GM18526 (cell line): ENCODE data around the gene CHRM2.

ENCODE experiments used
- POLR2A ChIP-seq: IDR thresholded peaks from 3 replicates; pipeline ENCODE4 v1.6.1; 2011; ENCODE audit not compliant: insufficient read length; ENCODE audit errors: extremely low read depth

The CHRM2 gene

DNA sequence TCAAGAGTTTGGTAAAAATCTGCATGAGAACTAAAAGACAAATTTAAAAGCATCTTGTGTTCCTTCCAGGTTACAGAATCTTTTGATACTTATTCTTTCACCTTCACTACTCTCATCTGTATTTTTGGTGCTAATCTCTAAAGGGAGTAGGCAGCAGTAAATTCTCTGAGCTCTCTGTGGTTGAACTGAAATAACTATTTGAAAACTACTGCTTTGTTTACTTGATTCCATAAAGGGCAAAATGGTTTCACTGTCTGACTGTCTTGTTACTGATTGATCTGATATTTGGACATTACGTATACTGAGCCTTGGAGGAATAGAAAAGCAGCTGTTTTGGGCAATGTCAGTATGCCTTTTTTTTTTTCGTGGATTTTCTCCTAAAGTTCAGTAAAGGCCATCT, 103.3 kb downstream of the CHRM2 start:
- no peak for TF ChIP-seq POLR2A

DNA sequence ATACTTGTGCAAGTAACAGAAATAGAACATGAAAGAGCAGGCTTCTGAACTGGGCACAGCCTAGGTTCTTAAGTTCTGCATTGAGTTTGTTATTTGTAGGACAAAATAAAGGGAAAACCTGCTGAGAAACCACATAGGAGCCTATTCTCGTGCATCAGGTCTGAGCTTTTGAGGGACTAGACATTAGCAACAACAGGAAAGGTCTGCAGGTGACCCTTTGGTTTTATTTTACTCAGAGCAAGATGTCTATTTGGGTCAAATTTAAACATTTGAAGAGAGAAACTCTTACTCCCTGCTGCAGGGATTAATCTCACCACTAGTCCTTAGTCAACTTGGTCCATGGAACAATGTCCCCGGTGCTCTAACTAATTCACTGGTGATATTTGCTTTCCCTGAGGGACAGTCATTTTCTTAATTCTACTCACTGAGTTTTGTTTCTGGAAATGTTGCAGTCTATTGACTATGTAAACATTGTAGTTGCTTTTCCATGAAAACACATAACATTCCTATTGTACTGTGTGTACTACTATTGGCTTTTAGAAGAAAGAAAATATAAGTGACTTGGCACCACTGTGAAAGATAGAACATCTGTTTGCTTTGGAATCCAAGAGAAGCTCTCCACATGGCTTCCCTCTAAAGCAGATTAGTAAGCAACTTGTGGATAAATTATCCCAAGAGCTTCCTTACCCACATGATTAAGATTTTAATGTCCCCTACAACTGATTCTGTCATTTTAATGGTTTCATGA, 108.2 kb downstream of the CHRM2 start:
- no peak for TF ChIP-seq POLR2A

DNA sequence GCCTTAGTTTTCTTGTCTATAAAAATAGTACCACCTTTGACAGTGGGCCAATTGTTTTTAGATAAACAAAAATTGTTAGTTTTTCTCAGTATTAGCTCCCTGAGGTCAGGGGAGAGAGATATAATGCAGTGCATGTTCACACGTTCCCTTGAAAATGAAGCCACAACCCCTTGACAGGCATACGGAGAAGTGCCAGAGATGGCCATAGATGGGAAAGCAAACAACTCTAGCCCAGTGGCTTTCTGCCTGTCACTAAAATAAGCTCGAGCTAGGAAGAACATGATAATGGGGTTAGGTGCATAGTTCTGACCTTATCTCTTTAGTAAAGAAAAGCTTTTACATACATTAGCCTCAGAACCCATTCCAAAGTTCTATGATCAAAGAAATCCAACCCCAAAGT, 124.9 kb downstream of the CHRM2 start:
- TF ChIP-seq POLR2A, result no peak

DNA sequence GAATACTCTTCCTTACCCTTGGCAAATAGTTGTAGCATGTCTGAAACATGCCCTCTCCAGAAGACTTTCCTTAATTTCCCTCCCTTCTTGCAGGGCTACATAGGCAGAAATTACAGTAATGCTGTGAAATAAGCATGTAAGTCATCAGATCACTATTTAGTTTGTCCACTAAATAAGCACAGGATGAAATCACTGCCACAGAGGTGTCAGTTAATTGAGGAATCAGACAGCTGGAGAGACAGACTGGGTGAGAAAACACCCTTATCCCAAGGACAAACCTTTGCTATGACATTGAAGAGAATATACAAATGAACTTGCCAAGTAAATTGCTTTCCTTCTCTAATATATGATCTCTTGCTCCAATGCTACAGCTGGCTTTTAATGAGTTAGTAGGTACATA, 129.3 kb downstream of the CHRM2 start:
- TF ChIP-seq POLR2A, result no peak

DNA sequence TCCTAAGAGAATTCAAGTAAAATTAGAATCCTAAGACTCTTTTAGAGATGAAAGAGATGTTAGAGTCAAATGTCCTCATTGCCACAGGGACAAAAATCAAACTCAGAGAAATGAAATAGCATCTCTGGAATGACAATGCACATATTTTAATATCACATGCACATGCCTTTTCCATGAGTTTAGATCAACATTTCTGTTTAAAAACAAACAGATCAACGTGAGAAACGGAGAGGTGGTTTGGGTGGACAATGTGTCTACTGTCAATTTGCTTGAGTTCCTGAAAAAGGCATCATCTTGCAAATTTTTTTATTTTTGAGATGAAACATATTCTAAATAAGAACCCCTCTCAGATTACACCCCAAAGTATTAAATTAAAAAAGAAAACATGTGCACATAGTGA, 130.0 kb downstream of the CHRM2 start:
- no peak for TF ChIP-seq POLR2A

DNA sequence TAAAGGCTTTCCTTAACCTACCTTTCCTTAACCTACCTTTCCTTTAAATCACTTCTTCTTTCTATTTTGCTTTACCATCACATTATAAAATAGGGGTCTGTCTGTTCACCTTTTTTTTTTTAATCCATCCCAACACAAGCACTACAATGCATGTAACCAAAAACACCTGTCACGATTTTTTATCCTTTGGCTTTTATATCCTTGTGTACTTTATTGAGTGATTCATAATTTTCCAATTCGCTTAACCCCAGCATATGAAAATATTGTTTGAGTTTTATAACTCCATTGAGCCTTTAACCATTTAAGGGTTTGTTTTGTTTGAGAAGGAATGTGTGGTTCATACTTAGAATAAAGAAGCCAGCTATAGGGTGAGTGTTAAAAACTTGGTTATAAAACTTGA, 132.2 kb downstream of the CHRM2 start:
- no peak for TF ChIP-seq POLR2A

DNA sequence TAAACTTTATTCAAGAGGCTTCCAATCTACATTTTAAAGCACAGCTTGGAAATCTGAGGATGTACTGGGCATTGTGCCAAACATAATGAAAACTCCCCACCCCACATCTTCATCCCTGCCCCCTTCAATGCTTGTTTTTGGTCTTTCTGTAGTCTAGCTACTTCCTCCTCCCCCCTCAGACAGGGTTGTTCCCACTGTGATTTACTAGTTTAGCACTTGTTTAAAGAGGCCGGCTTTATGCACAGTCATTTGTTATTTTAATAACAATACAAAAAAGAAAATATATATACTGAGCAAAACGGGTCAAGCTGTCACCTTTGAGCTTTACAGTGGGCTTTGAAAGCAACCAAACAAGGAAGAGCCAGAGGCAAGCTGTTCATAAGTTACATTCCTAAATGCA, 132.6 kb downstream of the CHRM2 start:
- no peak for TF ChIP-seq POLR2A

DNA sequence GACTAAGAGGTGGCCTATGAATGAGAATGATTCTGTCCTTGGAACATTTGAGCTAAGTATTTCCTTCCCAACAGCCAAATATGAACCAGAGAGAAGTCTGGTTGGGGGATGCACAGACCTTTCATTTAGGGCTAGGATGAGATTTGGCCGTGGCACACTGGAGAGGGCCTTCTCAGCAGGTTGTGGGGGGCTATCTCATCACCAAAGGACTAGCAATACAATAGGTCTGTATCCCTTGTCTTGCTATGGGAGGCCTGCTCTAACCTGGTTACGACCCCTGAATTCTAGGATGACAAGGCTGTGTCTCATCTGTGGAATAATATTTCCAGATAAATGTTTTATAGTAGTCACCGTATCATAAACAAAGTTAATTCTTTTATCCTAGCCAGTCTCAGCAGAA, 133.0 kb downstream of the CHRM2 start:
- no peak for TF ChIP-seq POLR2A

DNA sequence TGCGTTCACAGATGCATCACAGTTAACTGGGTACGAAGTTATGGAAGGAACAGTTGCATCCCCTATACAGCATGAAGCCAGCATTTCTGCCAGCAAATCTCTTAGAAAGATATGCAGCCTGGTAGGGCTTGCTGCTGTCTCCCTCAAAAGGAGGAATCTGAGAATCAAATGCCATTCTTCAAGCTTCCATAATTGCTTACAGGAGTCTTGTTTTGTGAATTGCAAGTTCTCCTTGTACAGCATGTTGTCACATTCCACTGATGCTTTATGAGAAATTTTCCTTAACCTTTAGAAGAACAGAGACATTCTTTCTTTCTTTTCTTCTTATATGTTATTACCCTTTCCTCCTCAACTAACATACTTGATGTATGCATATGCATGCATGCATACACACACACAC, 134.6 kb downstream of the CHRM2 start:
- TF ChIP-seq POLR2A, result no peak

DNA sequence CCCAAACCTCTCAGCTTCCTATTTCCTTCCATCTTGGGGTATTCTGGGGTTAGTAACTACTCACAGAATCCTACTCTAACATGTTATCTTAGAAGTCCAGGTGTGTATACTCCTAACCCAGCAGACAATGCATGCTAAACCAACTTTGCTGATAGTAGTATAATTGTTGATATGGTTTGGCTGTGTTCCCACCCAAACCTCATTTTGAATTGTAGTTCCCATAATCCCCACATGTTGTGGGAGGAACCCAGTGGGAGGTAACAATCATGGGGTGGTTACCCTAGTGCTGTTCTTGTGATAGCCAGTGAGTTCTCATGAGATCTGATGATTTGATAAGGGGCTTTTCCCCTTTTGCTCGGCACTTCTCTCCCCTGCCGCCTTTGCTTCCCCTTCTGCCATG, 135.1 kb downstream of the CHRM2 start:
- no peak for TF ChIP-seq POLR2A

DNA sequence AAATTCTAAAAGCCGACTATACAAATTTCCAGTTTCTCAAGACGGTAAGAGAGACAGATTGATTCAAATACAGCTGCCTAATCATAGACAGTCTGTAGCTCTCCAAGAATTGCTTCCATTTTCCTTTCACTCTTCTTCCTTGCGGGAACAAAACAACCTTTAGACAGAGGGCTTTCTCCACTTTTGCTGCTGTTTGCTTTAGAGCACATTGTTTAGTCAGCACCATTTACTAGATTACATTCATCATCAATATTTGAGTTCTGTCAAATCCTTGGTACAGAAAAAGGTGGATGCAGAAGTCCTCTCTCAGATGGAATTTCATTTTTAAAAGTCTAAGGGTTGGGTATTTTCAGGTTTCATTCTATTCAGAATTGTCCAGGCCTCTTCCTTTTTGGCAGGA, 137.4 kb downstream of the CHRM2 start:
- TF ChIP-seq POLR2A, result no peak

DNA sequence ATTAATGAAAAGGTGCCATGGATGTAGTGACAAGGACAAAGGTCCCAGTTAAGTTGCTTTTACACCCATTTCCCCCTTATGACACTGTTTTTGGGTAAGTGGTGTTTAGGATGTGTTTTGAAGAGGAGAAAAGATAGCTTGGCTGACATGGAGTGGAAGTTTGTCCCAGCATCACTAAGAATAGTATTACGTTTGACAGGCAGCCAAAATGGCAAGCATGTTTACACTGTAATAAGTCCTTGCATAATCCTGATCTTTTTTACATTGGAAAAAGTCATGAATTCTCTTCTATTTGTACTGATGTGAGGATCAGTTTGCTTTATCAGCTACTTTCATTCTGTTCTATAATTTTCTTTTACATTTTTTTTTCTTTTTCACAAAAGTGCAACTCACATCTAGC, 137.8 kb downstream of the CHRM2 start:
- TF ChIP-seq POLR2A, result no peak

DNA sequence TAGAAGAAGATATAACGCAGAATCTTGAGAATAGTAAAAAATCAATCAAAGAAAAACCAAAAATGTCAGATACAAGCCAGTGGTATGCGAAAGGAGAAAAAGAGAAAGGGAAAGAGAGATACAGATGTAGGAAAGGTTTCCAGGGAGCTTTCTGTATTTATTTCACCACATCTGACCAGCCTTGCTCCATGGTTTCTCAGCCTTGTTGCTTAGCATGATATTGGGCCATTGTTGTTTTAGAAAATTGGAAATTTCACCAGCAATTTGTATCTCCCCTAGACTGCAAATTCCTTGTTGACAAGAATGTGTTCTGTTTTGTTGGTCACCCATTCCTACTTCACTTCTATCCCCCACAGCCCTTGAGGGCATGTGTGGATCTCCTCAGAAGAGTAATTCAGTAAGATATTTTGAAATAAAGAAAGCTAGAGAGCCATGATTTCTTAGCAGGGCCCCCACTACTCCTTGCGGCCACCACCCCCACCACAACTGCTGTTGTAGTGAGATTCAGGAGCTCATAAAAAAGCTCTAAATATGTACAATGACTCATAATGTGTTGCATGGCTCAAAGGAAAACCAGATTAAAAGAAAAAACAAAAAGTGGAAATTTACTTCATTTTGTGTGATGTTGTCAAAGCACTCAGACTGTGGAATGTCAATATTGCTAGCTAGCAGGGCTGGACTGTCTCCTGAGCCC, 138.7 kb downstream of the CHRM2 start:
- TF ChIP-seq POLR2A, result no peak

DNA sequence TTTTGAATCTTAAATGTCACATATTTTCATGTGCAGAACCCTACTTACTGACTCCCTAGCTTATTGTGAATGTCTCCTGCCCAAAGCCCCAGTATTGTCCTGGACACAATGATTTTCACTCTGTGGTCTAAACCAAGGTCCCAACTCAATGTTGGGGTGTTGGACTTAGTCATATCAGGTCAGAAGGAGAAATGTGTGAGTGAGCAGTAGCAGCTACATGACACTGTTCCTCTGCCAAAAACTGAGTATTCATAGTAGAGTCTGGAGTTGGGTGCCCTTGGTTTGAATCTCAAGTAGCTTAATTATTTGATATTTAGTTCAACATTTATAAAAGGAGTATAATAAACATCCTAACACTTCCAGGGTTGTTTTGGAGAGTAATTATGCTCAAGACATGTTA, 141.0 kb downstream of the CHRM2 start:
- TF ChIP-seq POLR2A, result no peak

DNA sequence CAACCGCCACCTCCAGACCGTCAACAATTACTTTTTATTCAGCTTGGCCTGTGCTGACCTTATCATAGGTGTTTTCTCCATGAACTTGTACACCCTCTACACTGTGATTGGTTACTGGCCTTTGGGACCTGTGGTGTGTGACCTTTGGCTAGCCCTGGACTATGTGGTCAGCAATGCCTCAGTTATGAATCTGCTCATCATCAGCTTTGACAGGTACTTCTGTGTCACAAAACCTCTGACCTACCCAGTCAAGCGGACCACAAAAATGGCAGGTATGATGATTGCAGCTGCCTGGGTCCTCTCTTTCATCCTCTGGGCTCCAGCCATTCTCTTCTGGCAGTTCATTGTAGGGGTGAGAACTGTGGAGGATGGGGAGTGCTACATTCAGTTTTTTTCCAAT, 146.6 kb downstream of the CHRM2 start:
- TF ChIP-seq POLR2A, result no peak

DNA sequence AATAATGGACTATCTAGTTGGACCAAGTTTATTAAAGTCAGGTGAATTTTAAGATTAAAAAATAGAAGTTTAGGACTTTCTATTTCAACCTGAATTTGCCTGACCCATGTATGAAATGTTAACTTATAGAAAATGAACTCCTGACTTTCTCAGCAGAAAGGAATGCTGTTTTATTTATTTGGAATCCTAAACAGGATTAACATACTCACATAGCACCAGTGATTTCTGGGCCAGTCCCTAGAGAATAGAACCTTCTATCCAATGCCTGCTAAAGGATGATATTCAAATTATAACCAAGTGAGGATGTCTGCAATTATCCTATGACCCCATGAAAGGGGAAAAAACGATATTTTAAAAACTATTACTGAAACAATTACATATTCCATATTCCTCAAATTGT, 148.8 kb downstream of the CHRM2 start:
- TF ChIP-seq POLR2A, result no peak

DNA sequence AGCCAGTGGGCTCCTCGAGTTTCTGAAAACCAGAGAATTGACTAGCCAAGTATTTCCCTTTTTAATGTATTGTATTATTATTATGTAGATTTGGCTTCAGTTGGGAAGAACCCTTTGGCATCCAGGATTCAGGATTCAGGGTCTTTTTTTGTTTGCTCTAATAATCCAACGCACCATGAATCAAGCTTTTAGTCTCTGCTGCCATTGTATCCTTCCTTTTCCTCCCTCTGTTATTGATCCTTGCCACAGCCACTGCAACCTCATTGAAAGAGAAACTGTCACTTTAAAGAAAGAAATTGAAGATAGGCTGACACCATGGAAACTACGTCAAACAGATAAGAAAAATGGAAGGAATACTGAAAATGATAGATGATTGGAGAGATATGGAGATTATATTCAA, 150.0 kb downstream of the CHRM2 start:
- TF ChIP-seq POLR2A, result no peak
